Central memory CD8-positive, alpha-beta T cell (primary cell): ENCODE measurements around the gene CFAP65.
A peak's percentile ranks its signal among the peaks of the same experiment; 100 is the strongest.

Experiments
- ATAC-seq: fragments of 150-1000 bp; cut with Tn5 transposase; replicated peaks from 2 replicates; pipeline ENCODE4 v1.10.0; 2022; ENCODE audit warnings: mild to moderate bottlenecking, moderate FRiP score, moderate number of reproducible peaks; ENCODE audit not compliant: poor library complexity, severe bottlenecking; ENCODE audit errors: extremely low read depth
- DNase-seq, 2 donors: peaks; one replicate each; pipeline ENCODE4 v3.0.0; 2021; ENCODE audit warnings: low spot score in 2 of 2
- H3K27ac Mint-ChIP-seq: one replicate; pipeline ENCODE4 v1.8.0; 2022; ENCODE audit warnings: low read depth, mild to moderate bottlenecking, moderate library complexity, mixed read lengths
- H3K27me3 Mint-ChIP-seq: one replicate; pipeline ENCODE4 v1.8.0; 2022; ENCODE audit warnings: mixed read lengths
- H3K36me3 Mint-ChIP-seq: one replicate; pipeline ENCODE4 v1.8.0; 2022; ENCODE audit warnings: mild to moderate bottlenecking, moderate library complexity, mixed read lengths; ENCODE audit not compliant: insufficient read depth
- H3K4me1 Mint-ChIP-seq: one replicate; pipeline ENCODE4 v1.8.0; 2022; ENCODE audit warnings: mixed read lengths
- H3K4me3 Mint-ChIP-seq: one replicate; pipeline ENCODE4 v1.8.0; 2022; ENCODE audit warnings: mild to moderate bottlenecking, moderate library complexity, mixed read lengths
- H3K9me3 Mint-ChIP-seq: one replicate; pipeline ENCODE4 v1.8.0; 2022; ENCODE audit warnings: mixed read lengths

Gene CFAP65

DNA sequence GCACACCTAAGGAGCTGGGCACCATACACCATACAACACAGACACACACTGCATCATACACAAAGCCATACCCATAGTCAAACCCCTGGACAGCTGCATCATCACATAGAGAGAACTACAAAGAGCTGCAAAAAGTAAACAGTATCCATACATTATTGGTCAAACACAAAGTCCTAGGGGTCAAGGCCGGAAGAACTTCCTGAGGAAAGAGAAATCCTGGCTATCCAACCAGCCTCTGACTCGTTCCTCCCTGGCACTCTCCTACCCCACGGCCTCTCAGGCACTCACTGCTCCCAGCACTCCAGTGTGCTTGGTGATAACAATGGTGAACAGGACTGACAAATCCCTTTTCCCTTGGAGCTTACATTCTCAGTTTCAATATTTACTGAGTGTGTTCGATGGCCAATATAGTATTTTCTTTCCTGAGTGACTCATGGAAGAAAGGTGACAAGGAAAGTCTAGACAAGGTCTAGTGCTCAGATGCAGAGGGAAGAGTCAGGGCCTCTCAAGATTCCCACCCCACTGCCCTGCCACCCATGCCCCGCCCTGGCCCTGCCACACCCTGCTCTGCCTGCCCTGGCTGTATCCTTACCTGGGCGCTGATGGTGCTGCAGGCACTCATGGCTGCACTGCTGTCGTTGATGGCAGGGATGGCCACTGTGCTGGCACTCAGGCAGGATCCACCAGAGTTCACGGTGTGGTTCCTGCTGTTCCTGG is 3.4 kb downstream of the CFAP65 start:
- ATAC-seq = no peak
- Mint-ChIP-seq H3K9me3 (no peaks in the 10 kb centered on the region), H3K4me3 (no peak overlapping the region)

DNA sequence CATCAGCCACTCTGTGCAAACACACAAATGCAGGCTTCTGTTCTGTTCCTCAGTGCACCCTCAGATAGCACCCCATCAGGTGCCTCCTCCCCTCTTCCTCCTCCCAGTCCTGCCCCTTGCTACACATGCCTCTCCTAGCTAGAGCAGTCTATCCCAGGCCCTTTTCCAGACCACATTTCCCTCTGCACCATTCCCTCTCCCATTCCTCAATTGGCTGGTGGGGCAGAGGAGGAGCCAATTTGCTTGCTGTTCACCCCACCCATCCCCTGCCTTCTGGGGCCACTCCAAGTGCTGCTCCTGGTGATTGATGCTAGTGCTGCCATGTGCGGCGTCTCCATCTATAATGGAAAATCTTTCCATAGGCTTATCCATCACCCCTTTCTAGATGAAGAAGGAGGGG is 5.4 kb downstream of the CFAP65 start:
- H3K27me3 Mint-ChIP-seq = peaks cover 99% of the 10 kb centered on the region
- H3K4me3 Mint-ChIP-seq = no peak overlapping the region
- H3K9me3 Mint-ChIP-seq = no peaks in the 10 kb centered on the region
- H3K4me1 Mint-ChIP-seq = peaks cover 2% of the 10 kb centered on the region
- H3K27ac Mint-ChIP-seq = no peak overlapping the region
- H3K36me3 Mint-ChIP-seq = peaks cover 2% of the 10 kb centered on the region
- DNase-seq = no peak
- ATAC-seq = no peak

More for the DNA sequence above, 3.4 kb downstream of the CFAP65 start:
- Mint-ChIP-seq H3K4me1 (peaks cover 13% of the 10 kb centered on the region), H3K27me3 (peaks cover 100% of the 10 kb centered on the region), H3K36me3 (peaks cover 2% of the 10 kb centered on the region), H3K27ac (no peak overlapping the region)
- DNase-seq = no peak

DNA sequence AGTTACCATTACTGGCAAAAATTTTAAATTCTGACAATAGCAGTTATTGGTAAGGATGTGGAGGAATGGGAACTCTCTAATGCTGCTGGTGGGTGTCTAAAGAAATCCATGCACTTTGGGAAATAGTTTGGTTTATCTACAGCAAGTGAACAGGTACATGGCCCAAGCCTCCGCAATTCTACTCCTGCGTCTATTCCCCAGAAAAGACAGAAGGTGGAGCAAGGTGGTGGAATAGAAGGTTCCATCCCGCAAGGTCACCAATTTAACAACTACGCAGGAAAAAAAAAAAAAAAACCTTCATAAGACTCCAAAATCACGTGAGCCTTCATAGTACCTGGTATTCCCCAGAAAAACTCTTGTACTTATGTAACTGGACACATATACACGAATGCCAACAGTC is 6.5 kb downstream of the CFAP65 start:
- H3K27ac Mint-ChIP-seq = no peak overlapping the region
- peaks cover 97% of the 10 kb centered on the region for H3K27me3 Mint-ChIP-seq
- H3K4me3 Mint-ChIP-seq = no peak overlapping the region
- ATAC-seq (no peak), DNase-seq (no peak)
- no peaks in the 10 kb centered on the region for H3K4me1 Mint-ChIP-seq
- H3K36me3 Mint-ChIP-seq = peaks cover 2% of the 10 kb centered on the region
- H3K9me3 Mint-ChIP-seq = no peaks in the 10 kb centered on the region

DNA sequence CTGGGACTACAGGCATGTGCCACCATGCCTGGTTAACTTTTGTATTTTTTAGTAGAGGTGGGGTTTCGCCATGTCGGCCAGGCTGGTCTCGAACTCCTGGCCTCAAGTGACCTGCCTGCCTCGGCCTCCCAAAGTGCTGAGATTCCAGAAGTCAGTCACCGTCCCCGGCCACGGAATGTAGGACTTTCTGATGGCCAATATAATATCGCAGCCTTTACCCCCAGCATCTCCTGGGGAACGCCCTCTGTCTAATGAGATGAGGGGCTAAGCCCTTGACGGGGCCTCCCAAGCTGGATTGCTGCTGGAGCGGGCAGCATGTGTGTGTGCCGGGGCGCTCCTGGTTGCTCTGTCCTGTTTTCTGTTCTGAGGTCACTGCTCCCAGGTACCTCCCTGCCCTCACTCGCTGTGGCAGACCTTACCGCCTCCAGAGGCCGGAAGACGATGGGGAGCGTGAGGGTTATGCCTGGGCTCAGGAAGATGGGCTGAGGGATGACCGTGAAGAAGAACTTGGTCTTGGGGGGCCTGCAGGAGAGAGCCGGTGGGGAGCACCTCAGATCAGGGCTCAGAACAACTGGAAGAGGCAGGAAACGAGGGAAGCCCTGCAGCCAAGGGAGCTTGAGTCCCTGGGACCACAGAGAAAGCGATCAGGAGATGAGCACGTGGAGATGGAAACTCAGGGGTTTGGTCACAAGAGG is 9.1 kb downstream of the CFAP65 start:
- ATAC-seq (no peak), DNase-seq (no peak)
- Mint-ChIP-seq H3K4me3 (no peak overlapping the region), H3K36me3 (peaks cover 3% of the 10 kb centered on the region), H3K4me1 (no peaks in the 10 kb centered on the region), H3K9me3 (no peaks in the 10 kb centered on the region), H3K27ac (no peak overlapping the region), H3K27me3 (peaks cover 84% of the 10 kb centered on the region)

DNA sequence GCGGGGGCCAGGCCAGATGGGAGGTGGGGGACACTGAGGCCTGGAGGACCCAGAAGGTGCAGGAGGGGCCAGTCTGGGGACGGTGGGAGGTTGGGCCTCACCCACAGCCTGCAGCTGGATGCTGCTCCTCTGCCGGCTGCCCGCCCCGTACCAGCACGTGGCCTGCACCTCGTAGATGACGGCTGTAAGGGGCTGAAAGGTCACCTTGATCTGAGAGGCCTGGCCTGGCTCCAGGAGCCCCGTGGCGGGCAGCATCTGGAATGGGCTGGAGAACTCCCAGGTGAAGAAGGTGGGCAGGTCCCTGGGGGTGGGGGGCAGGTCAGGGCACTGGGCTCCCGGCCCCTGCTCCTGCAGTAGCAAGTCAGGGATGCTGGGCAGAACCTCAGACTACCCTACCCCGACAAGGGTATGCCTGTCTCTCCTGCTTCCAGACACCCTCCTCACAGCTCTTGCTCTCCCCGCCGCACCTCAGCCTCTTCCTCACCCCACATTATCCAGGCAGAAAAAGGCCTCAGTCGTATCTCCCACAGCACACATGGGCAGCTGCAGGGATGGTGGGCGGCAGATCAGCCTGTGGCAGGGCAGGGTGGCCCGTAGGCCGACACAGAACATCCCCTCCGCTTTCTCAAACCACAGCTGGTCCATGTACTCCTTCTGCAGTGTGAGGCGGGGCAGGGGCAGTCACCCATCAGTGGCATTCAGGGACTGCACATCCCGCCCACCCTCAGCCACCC is 10.1 kb downstream of the CFAP65 start:
- no peak overlapping the region for H3K27ac Mint-ChIP-seq
- peaks cover 3% of the 10 kb centered on the region for H3K36me3 Mint-ChIP-seq
- ATAC-seq = no peak

DNA sequence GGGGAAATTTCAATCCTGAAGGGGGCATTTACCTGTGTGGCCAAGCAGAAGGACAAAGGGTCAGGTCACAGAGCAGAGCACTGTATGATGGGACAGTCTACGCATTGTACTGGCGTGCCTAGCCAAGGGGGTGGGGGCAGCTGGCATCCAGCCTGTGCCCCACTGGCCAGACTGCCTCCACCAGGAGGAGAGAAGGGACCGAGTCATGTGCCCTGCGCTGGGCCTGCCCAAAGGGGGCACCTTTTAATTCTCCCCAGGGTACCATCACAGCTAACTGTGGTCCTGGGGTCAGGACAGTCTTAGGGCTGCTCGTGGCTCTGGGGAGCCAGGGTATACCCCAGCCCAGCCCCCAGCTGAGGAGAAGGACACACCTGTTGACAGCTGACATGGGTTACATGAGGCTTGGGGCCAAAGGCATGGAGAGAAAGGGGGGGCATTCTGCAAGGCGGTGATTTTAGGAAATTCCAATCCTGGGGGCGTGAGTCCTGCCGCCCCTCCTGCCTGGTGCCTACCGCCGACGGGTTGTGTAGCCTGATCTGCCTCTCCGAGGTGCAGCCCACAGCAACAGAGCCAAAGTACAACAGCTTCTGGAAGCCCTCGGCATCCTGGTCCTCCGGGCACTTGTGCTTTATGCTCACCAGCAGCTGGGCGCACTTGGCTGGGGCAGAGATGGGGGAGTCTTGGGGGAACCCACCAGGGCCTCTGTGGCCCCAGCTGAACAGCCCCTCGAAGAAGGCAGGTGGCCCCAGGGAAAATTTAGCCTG is 11.0 kb downstream of the CFAP65 start:
- Mint-ChIP-seq H3K4me3 (no peak overlapping the region), H3K9me3 (no peaks in the 10 kb centered on the region), H3K4me1 (no peaks in the 10 kb centered on the region), H3K27me3 (peaks cover 74% of the 10 kb centered on the region), H3K36me3 (peaks cover 3% of the 10 kb centered on the region), H3K27ac (no peak overlapping the region)
- DNase-seq (no peak), ATAC-seq (no peak)

More for the DNA sequence above, 10.1 kb downstream of the CFAP65 start:
- Mint-ChIP-seq H3K4me3 (no peak overlapping the region), H3K27me3 (peaks cover 76% of the 10 kb centered on the region), H3K9me3 (no peaks in the 10 kb centered on the region), H3K4me1 (no peaks in the 10 kb centered on the region)
- DNase-seq = no peak

DNA sequence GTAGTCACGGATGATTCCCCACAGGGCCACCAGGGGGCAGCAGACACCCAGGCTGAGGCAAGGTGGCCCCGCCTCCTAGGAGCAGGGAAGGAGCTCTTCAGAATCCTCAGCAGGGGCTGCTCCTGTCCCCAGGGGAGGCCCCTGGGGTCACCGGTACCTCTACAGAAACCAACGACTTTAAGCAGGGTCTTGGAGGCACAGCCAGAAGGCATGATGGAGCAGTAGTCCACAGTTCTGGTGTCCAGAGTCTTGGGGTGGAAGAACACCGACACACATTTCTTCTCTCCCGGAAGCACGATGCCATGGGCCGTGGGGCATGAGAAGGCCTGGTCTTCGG is 11.5 kb downstream of the CFAP65 start:
- H3K9me3 Mint-ChIP-seq = no peaks in the 10 kb centered on the region
- H3K27me3 Mint-ChIP-seq = peaks cover 74% of the 10 kb centered on the region
- peaks cover 3% of the 10 kb centered on the region for H3K36me3 Mint-ChIP-seq
- H3K4me1 Mint-ChIP-seq = no peaks in the 10 kb centered on the region
- ATAC-seq (peak; percentile 76), DNase-seq (peak; percentile 57 to 73)
- H3K4me3 Mint-ChIP-seq = no peak overlapping the region
- no peak overlapping the region for H3K27ac Mint-ChIP-seq

DNA sequence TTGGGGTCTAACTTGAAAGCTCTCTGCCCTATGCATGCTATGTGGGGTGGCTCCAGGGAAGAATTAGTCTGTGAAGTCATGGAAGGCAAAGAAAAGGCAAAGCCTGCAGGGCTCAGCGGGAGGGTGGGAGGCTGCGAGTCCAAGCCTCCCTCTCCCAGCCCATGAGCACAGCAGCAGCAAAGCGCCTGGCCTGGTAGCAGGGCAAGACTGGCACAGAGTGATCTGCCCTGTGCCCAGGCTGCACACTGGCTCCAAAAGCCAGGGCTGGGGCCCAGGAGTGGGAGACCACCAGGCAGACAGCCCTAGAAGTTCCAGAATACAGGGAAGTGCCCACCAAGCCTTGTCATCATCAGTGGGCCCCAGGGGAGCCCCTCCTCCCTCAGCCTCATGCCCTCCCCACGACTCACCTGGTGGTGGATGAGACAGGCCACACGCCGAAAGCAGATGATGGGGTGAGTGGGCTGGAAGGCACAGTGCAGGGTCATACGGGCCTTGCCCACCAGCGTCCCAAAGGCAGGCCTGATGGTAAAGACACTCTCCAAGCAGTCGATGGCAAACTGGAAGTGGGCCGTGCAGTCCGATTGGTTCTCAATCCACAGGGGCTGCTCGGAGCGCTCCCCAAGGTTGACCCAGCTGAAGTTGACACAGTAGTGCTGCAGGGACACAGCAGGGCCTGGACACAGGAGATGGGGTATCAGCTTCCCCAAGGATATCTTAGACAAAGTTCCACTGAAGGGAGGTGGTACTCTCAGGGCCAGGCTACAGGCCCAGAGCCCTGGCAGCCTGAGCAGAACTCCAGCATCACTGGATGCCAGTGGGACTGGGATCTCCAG is 12.1 kb downstream of the CFAP65 start:
- no peaks in the 10 kb centered on the region for H3K9me3 Mint-ChIP-seq
- DNase-seq = no peak
- no peak for ATAC-seq
- H3K4me3 Mint-ChIP-seq = no peak overlapping the region
- peaks cover 70% of the 10 kb centered on the region for H3K27me3 Mint-ChIP-seq
- no peaks in the 10 kb centered on the region for H3K4me1 Mint-ChIP-seq
- H3K27ac Mint-ChIP-seq = no peak overlapping the region
- peaks cover 3% of the 10 kb centered on the region for H3K36me3 Mint-ChIP-seq

DNA sequence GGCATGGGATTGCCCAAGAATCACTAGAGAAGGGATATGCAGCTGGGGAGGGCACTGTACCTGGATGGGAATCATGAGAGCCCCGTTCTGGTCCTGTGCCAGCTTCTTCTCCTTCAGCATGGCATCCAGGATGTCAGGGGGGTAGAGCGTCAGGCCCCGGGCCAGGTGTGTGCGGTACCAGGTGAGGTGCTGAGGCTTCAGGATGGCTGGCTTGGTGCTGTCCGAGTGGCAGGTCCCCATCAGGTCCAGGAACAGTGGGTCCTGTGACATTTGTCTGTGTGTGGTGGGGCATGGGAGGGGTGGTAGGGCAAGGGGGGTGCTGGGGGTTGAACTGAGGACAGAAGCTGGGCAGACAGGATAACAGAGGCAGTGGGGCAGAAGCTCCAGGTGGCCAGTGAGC is 13.2 kb downstream of the CFAP65 start:
- ATAC-seq = no peak
- no peaks in the 10 kb centered on the region for H3K4me1 Mint-ChIP-seq

DNA sequence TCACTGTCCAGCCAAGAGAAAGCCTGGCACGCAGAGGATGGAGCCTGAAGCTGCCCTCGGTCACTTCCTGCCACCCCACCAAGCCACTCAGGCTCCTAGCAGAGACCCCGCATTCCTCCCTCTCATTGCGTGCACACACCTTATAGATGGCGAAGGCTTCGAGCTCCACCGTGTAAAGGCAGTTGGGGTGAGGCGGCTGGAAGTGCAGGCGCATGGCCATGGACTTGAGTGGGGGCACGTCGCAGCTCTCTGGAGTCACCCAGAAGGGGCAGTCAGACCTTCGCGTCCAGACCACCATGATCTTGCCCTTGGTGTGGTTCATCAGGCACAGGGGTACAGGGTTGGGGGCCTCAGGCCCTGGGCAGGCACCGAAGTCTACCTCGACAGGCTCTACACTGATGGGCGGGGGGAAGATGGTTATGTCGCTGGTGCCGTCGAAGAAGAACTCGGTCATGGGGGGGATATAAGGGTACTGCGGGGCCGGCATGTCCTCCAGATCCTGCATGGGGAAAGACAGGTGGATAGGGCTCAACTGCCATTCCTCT is 13.7 kb downstream of the CFAP65 start:
- H3K4me3 Mint-ChIP-seq = no peak overlapping the region
- ATAC-seq = no peak
- H3K27ac Mint-ChIP-seq = no peak overlapping the region
- H3K36me3 Mint-ChIP-seq = peaks cover 1% of the 10 kb centered on the region
- no peaks in the 10 kb centered on the region for H3K9me3 Mint-ChIP-seq
- no peaks in the 10 kb centered on the region for H3K4me1 Mint-ChIP-seq
- DNase-seq = no peak
- H3K27me3 Mint-ChIP-seq = peaks cover 61% of the 10 kb centered on the region

More for the DNA sequence above, 13.2 kb downstream of the CFAP65 start:
- H3K27me3 Mint-ChIP-seq = peaks cover 61% of the 10 kb centered on the region
- H3K36me3 Mint-ChIP-seq = peaks cover 2% of the 10 kb centered on the region
- no peak for DNase-seq
- no peak overlapping the region for H3K4me3 Mint-ChIP-seq
- H3K9me3 Mint-ChIP-seq = no peaks in the 10 kb centered on the region
- H3K27ac Mint-ChIP-seq = no peak overlapping the region

DNA sequence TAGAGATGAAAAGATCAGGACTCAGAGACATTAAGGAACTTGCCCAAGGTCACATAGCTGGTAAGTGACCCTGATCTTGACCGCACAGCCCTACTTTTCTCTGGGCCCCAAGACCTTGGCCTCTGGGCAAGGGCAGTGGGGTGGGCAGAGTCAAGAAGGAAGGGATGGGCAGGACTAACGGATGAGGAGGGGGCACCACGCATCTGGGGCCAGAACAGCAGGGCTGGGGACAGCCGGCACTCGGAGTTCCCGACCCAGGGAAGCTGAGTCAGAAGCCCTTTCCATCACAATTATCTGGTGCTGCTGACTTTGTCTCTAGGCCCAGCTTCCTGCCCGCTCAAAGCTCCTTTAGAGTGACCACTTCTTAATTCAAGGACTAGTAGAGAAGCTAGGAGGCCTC is 14.4 kb downstream of the CFAP65 start:
- Mint-ChIP-seq H3K36me3 (peaks cover 1% of the 10 kb centered on the region), H3K9me3 (no peaks in the 10 kb centered on the region), H3K27ac (no peak overlapping the region)

More for the DNA sequence above, 14.4 kb downstream of the CFAP65 start:
- no peak overlapping the region for H3K4me3 Mint-ChIP-seq
- no peak for DNase-seq
- ATAC-seq = no peak
- H3K27me3 Mint-ChIP-seq = peaks cover 61% of the 10 kb centered on the region
- no peaks in the 10 kb centered on the region for H3K4me1 Mint-ChIP-seq
